Lower lobe of right lung (tissue), 2 donors: ENCODE results near the gene TTLL9. TPM values are rescaled to one million over a fixed set of nuclear protein-coding genes. Genes with fewer than 3 reads are reported as not detected.
A peak's percentile ranks its signal among the peaks of the same experiment; 100 is the strongest.

Experiments
- ATAC-seq, 2 donors: fragments of 200-7000 bp; cut with Tn5 transposase; one replicate each; pipeline ENCODE4 v1.9.1; 2020 to 2022; ENCODE audit warnings: mild to moderate bottlenecking in 2 of 2, moderate library complexity in 2 of 2
- DNase-seq: peaks from one replicate; pipeline ENCODE4 v3.0.0-alpha.2; 2020
- H3K27ac ChIP-seq: fragments of 200-600 bp; one replicate; pipeline ENCODE4 v1.8.0; 2022
- H3K27me3 ChIP-seq: fragments of 200-600 bp; one replicate; pipeline ENCODE4 v1.8.0; 2022; ENCODE audit warnings: low read depth
- H3K36me3 ChIP-seq: fragments of 200-600 bp; one replicate; pipeline ENCODE4 v1.8.0; 2022; ENCODE audit warnings: mild to moderate bottlenecking
- H3K4me1 ChIP-seq: fragments of 200-600 bp; one replicate; pipeline ENCODE4 v1.8.0; 2022
- H3K4me3 ChIP-seq: fragments of 200-600 bp; one replicate; pipeline ENCODE4 v1.8.0; 2022; ENCODE audit warnings: mild to moderate bottlenecking
- H3K9me3 ChIP-seq: fragments of 200-600 bp; one replicate; pipeline ENCODE4 v1.8.0; 2022
- intact Hi-C: fragments of 100-400 bp; cut with DNase I; formaldehyde crosslinking; loops from one replicate; pipeline ENCODE4 v1.11.0; 2022
- total RNA-seq: library from RNA; stranded (reverse); fragmentation: NEBNext Ultra II Directional; extraction: Animal tissue kit (Norgen Biotek cat#: 25700); gene quantifications from one replicate; pipeline ENCODE4 v1.2.1, GENCODE V29; 2021
- TF ChIP-seq, protein P1 (sequence below): fragments of 200-600 bp; IDR thresholded peaks from one replicate; pipeline ENCODE4 v1.8.0; 2022; ENCODE audit warnings: antibody characterized with exemption, mild to moderate bottlenecking
- donor health status: DM: no; HTN: yes; CAD: no; lungs with severe emphysema.

TTLL9 gene
- total RNA-seq, 1 donor from 2014 or later: 5.9 TPM

DNA sequence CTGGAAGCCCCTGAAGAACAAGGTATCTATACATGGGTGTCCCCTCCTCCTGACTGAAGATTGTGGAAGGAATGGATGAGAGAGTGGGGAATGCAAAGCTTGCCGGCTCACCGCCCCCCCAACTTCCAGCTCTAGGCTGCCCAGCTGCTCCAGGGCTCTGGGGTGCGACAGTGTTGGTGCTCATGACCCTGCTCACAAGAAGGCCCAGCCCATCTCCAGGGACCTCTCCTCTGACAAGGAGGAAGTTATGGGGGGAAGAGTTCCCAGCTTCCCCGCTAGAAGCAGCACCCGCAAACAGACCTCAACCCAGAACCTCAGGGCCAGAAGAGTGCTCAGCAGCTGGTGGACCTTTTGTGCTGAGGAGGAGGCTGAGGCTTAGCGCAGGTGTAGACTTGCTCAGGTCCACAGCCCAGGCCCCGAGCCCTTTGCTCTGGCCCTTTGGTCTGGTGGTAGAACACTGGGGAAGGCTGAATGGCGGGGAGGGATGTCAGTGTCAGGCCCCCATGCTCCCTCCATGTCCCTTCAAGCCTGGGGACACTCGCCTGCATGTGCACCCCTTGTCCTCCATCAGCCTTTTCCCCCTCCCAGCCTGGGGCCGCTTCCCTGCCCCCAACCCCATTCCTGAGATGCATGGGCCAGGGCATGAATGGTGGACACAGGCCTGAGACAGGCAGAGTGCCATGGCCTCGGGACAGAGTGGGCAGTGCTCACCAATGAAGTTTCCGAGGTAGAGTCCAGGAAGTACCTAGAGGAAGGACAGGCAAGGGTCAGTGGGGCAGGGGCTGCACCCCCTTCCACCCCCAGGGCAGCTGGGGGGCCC, 1.4 kb upstream of the TTLL9 start:
- intact Hi-C loops: no loop called here
- DNase-seq: no peak
- TF ChIP-seq, protein P1, sequence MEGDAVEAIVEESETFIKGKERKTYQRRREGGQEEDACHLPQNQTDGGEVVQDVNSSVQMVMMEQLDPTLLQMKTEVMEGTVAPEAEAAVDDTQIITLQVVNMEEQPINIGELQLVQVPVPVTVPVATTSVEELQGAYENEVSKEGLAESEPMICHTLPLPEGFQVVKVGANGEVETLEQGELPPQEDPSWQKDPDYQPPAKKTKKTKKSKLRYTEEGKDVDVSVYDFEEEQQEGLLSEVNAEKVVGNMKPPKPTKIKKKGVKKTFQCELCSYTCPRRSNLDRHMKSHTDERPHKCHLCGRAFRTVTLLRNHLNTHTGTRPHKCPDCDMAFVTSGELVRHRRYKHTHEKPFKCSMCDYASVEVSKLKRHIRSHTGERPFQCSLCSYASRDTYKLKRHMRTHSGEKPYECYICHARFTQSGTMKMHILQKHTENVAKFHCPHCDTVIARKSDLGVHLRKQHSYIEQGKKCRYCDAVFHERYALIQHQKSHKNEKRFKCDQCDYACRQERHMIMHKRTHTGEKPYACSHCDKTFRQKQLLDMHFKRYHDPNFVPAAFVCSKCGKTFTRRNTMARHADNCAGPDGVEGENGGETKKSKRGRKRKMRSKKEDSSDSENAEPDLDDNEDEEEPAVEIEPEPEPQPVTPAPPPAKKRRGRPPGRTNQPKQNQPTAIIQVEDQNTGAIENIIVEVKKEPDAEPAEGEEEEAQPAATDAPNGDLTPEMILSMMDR: no peak
- Histone ChIP-seq H3K9me3 (no peaks in the 10 kb centered on the region), H3K27me3 (peaks cover 18% of the 10 kb centered on the region), H3K4me1 (peaks cover 17% of the 10 kb centered on the region), H3K36me3 (no peaks in the 10 kb centered on the region), H3K27ac (no peak overlapping the region), H3K4me3 (peak overlapping the region; percentile 70)
- ATAC-seq: peak; percentile 2 to 9

DNA sequence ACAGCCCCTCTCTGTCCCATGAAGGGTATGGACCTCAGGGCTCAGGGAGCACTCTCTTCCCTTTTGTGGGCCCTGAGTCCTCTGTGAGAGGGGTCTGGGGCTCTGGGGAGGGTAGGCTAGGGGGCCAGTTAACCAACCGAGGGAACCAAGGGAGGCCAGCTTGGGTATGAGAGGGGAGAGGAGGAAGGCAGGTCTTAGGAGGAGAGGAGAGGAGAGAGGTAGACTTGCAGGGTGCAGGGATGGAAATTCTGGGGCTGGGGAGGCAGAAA, 827 bp upstream of the TTLL9 start:
- intact Hi-C loops: no loop called here
- no peaks in the 10 kb centered on the region for H3K36me3 ChIP-seq
- TF ChIP-seq, protein P1: no peak
- no peak overlapping the region for H3K27ac ChIP-seq
- peaks cover 18% of the 10 kb centered on the region for H3K27me3 ChIP-seq
- ATAC-seq (peak in 1 of 2 donors; percentile 6), DNase-seq (no peak)
- H3K4me3 ChIP-seq: peak overlapping the region; percentile 70
- H3K9me3 ChIP-seq: no peaks in the 10 kb centered on the region
- H3K4me1 ChIP-seq: peaks cover 17% of the 10 kb centered on the region

DNA sequence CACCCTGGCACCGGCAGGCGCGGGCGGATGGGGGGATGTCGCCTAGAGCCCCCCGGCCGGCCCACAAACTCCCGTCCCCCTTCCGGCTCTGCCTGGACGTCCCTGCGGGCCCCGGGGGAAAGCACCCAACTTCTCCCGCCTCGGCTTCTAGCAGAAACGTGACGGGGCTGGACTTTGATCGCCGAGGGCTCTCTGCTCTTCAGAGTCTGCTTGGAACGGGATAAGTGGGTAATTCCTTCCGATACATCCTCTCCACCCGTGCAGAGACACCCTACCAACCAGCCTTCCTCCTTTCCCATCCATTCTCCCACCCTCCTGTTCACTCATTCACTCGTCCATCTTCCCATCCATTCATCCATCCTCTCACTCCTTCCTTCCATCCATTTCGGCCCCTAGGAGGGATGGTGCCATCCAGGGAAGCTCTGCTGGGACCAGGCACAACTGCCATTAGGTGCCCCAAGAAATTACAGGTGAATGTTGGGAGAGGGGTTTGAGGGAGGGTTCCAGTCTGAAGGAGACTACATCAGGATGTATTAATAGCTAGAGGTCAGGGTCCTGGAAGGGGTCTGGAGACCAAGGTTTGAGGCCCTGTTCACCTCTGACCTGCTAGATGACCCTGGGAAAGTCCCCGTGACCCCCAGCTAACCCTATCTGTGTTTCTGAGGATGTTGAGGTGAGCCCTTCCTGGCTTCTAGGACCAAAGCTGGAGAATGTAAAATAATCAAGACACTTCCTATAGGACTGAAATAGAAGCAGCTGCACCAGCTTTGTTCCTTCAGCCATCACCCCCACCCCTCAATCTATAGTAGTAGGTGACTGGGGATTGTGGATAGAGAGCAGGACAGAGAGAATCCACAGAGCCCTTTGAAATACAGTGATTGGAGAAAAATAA, 538 bp downstream of the TTLL9 start:
- ATAC-seq (peak in 1 of 2 donors; percentile 28), DNase-seq (no peak)
- Histone ChIP-seq H3K4me1 (peaks cover 17% of the 10 kb centered on the region), H3K36me3 (no peaks in the 10 kb centered on the region), H3K27me3 (peaks cover 18% of the 10 kb centered on the region), H3K4me3 (peak overlapping the region; percentile 70), H3K9me3 (no peaks in the 10 kb centered on the region), H3K27ac (peak overlapping the region; percentile 24)
- intact Hi-C loops: no loop called here
- TF ChIP-seq, protein P1: no peak

DNA sequence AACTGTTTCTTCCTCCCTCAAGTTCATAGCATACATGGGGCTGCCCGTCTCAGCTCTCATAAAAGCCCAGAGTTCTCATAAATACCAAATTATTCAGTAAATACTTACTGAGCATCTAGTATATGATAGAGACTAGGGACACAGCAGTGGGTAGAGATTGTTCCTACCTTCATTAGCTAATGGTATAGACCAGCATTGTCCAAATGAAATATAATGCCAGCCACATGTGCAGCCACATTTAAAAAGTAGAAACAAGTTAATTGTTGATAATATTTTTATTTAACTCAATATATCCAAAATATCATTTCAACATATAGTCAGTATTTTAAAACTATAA, 1.2 kb downstream of the TTLL9 start:
- peaks cover 17% of the 10 kb centered on the region for H3K4me1 ChIP-seq
- DNase-seq: no peak
- no peak overlapping the region for H3K4me3 ChIP-seq
- intact Hi-C loops: no loop called here
- no peak for ATAC-seq
- H3K27ac ChIP-seq: no peak overlapping the region
- H3K9me3 ChIP-seq: no peaks in the 10 kb centered on the region
- H3K27me3 ChIP-seq: peaks cover 18% of the 10 kb centered on the region
- H3K36me3 ChIP-seq: no peaks in the 10 kb centered on the region
- TF ChIP-seq, protein P1: no peak

DNA sequence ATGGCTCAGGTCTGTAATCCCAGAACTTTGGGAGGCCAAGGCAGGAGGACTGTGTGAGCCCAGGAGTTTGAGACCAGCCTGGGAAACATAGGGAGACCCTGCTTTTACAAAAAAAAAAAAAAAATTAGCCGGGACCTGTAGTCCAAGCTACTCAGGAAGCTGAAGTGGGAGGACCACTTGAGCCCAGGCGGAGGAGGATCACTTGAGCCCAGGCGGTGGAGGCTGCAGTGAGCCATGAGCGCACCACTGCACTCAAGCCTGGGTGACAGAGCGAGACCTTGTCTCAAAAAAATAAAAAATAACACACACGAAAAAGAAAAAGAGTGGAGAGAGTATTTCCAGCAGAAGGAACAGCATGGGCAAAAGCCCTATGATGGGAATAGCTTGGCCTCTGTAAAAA, 2.0 kb downstream of the TTLL9 start:
- Histone ChIP-seq H3K36me3 (no peaks in the 10 kb centered on the region), H3K4me1 (peaks cover 17% of the 10 kb centered on the region), H3K4me3 (no peak overlapping the region), H3K27ac (no peak overlapping the region), H3K27me3 (peaks cover 18% of the 10 kb centered on the region), H3K9me3 (no peaks in the 10 kb centered on the region)
- TF ChIP-seq, protein P1: no peak
- intact Hi-C loops: no loop called here
- no peak for ATAC-seq
- DNase-seq: no peak
